D721Med (cell line): ENCODE measurements around the gene SPPL2B.

ENCODE experiments used
- DNase-seq: peaks from one replicate; pipeline ENCODE4 v3.0.0; 2011; ENCODE audit warnings: low spot score; ENCODE audit not compliant: insufficient read length
- FAIRE-seq: peaks from 2 replicates; lab custom pipeline; 2011; peaks lifted over from hg19 to GRCh38; lab: Jason Lieb, UNC
- CTCF ChIP-seq: IDR thresholded peaks from 2 replicates; pipeline ENCODE4 v1.5.1; 2012; ENCODE audit warnings: mild to moderate bottlenecking, control low read depth; ENCODE audit not compliant: insufficient read depth; ENCODE audit errors: missing control alignments

Gene SPPL2B

GRCh38 chr19:2363419-2363818 is 34.9 kb downstream of the SPPL2B start:
- DNase-seq = no peak
- no peak for FAIRE-seq
- TF ChIP-seq CTCF = no peak

GRCh38 chr19:2365201-2365970 is 36.9 kb downstream of the SPPL2B start:
- no peak for TF ChIP-seq CTCF
- DNase-seq (no peak), FAIRE-seq (no peak)

GRCh38 chr19:2371656-2372055 is 43.2 kb downstream of the SPPL2B start:
- TF ChIP-seq CTCF = no peak
- FAIRE-seq = no peak
- no peak for DNase-seq

GRCh38 chr19:2372076-2372612 is 43.7 kb downstream of the SPPL2B start:
- TF ChIP-seq CTCF = no peak
- DNase-seq = no peak
- no peak for FAIRE-seq

- FAIRE-seq (no peak), DNase-seq (no peak)
- no peak for TF ChIP-seq CTCF
Observed at GRCh38 chr19:2374808-2375207, 46.3 kb downstream of the SPPL2B start.

- no peak for DNase-seq
- FAIRE-seq = no peak
- no peak for TF ChIP-seq CTCF
Observed at GRCh38 chr19:2375353-2376121, 47.1 kb downstream of the SPPL2B start.
